HG03575 (cell line): ENCODE data around the gene WBP2NL.

Experiments used
- ATAC-seq: cut with Tn5 transposase; IDR thresholded peaks from one replicate; pipeline ENCODE4 v1.9.1; 2021; ENCODE audit not compliant: unreplicated experiment, insufficient number of reproducible peaks, low FRiP score; ENCODE audit errors: extremely low read depth

Gene WBP2NL

DNA sequence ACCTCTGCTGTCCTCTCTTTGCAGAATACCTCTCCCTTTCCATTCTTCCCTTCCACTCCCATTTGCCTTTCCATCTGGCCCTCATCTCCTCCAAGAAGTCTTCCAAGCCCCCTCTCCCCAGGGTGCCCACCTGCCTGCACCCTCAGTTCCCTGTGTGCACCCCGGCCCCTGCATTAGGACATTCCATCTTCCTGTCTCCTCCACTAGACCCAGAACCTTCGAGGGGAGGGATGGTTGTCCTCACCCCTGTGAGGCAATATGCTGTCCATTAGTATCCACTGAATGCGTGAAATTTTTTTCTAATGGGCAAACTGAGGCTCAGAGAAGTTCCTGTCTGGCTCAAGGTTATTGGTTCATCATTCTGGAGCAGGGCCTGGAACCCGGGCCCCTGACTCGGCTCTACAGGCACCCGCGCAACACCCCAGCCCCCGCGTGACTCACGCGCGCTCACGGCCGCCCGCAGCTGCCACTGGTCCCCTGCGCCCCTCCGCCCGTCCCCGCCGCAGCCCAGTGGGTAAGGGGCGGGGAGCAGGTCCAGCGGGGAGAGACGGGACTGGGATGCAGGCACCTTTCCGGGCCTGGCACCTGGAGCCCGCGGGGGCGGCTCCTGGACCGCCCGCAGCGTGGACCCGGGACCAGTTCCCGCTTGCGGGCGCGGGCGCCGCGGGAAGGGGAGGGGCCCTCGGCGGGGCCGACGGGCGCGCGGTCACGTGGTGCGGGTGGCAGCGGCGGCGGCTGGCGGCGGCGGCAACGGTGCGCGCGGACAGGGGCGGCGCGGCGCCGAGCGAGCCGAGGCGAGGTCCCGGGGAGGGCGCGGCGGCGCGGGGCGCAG lies 22.3 kb upstream of the WBP2NL start:
- no peak for ATAC-seq

DNA sequence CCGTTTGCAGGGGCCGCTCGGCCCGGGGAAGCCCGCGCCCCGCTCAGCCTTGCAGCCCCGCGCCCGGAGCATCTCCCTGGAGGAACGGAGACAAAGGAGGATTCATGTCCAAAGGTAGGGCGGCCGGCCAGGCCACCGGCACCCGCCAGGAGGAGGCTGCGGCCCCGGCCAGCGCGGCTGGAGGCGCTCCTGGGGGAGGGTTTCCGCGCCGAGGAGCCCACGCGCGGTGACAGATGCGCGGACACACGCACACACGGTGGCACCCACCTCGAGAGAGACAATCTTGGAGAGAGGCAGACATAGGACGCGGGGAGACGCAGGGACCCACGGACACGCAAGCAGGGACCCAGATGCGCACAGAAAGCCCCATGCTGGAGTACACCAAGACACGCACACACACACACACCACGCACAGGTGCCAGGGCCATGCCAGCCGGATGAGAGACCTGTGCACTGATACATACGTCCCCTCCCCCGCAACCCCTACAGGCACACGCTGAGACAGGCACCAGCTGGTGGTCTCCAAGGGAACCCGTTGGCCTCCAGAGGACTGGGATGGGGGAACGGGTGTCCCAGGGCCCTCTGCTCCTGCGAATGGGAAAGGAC lies 21.5 kb upstream of the WBP2NL start:
- no peak for ATAC-seq

DNA sequence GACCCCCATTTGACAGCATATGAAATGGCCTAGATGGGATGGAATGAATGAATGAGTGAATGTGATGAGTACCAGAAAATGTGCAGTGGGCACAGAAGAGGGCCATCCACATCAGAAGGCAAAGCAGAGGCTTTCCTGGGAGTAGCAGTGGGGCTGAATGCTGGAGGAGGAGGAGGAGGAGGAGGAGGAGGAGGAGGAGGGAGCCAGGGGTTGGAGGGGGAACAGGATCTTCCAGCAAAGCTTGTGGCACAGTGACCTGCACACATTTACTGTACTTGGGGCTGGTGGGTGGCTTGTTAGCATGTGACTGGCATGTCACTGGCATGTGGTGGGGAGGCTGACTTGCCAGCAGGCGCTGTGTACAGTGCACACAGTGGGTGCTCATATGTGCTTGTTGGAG lies 19.9 kb upstream of the WBP2NL start:
- ATAC-seq, result no peak

DNA sequence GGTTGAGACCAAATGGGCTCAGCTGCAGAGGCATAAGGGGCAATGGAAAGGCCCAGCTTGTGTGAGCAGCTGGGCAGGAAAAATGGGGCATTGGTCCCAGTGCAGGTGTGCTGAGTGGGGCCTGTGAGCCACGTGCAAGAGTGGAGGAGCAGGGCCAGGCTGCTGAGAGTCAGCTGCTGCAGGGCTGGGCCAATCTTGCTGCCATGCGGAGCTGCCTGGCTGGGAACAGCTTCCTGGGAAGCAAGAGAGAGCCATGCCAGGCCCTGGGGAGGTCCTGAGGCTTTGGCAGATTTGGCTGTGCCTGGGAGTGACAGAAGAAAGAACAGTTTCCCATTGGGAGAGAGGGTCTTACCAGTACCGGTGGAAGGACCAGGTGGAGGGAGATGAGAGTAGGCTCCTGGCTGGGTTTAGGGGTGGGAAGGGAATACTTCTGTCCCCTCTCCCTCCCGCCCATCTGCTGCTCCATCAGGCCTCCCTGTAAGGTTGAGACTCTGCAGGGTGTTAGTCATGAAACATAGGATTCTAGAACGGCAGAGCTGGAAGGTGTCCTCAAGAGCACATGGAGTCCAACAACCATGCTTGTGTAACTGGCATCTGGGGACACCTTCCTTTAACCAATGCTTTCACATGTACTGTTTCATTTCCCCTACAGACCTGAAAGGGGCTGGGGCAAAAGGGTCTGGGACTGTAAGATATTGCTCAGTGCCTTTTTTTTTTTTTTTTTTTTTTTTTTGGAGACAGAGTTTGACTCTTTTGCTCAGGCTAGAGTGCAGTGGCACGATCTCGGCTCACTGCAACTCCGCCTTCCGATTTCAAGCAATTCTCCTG lies 19.0 kb upstream of the WBP2NL start:
- no peak for ATAC-seq

DNA sequence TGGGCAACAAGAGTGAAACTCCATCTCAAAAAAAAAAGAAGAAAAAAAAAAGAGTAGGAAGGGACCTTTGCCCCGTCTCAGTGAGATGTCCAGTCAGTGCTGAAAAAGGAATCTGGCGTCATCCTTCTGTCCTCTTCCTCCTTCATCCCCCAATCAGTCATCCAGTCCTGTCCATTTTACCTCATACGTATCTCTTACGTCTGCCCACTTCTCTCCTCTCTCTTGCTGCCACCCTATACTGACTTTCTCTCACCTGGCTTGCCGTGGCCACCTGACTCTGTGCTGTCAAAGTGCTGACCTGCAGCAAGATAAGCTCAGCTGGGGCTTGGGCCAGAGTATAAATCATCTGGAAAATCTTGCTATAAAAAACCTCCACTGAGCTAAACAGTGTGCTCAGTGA lies 15.7 kb upstream of the WBP2NL start:
- ATAC-seq, result no peak

DNA sequence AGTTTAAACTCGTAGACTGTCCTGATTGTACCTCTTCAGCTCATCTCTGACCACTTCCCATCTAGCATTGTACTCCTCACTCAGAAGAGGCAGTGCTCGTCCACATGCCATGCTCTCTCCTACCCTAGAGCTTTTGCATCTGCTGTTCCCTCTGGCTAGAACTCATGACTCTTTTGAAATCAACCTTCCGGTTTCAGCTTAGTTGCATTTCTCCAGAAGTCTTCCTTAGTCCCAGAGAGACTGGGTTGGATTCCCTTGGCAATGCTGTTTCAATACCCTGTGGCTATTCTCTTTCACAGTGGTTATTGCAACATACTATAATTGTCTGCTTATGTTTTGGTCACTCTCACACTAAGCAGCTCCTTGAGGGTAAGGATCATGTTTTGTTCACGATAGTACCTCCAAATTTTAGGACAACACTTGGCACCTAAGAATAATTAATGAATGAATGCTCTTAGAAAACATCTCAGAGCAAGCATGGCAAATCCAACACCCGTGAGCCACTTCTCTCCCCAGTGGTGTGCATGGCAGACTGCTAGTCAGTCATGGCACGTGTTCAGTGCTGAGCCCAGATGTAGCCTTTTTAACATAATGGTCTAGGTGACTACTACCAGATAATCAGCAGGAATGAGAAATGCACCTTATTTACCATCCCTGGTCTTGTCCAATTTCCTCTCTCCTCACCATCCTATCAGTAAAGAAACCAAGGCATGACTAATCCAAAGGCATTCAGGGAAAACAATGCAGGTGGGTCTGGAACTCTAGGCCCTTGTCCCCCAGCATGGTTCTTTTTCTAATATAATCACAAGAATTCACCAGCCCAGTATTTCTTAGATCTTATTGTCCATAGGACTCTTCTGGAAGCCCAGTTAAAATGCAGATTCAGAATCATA lies 14.8 kb upstream of the WBP2NL start:
- no peak for ATAC-seq

DNA sequence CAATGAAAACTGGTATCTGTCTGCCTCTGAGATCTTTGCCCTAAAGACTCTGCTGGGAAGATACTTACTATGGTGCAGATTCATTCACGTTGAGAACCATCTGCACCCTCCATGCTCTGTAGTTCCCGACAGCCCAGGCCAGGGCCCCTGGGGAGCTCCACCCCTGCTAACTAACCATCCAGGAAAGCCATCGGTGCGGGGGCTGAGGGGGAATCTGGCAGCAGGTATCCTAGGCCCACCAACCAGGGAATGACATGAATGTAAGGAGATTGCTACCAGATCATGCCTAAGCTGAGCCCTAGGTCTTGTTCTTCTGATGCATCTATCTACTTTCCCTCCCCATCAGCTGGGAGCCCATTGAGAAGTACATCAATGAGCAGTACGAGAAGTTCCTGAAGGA lies 11.3 kb upstream of the WBP2NL start:
- ATAC-seq, result no peak

DNA sequence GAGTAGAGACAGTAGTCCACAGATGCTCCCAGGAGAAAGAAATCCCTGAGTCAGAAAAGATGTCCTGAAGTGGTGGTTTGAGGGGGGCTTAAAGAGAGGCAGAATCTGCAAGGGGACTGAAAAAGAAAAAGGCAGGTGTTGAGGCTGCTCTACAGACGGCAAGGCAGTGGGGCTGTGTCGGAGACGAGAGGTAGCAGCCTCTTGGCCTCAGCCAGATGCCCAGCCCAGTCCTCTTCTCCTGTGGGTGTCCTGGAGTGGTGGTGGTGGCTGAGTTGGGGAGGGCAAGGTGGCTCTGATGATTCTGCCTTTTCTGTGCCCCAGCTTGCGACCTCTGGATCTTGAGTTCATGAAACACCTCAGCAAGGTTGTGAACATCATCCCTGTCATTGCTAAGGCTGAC lies 9.3 kb upstream of the WBP2NL start:
- no peak for ATAC-seq

DNA sequence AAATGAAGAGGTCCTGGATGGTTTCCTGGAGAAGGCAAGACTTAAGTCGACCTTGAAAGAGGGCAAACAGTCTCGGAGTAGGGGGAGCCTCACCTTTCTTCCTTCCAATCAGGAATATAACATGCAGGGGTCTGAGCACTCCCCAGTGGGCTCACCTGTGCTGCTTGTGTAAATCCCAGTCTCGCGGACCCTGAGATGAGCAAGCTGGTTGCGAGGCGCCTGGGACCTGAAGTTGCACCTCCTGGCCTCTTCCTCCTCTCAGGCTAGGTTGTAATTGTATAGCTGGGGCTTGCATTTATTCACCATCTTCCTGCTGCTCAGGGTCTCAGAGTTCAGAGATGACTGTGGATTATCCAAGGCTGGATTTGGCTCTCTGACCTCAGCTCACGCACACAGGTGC lies 7.5 kb upstream of the WBP2NL start:
- ATAC-seq, result no peak

DNA sequence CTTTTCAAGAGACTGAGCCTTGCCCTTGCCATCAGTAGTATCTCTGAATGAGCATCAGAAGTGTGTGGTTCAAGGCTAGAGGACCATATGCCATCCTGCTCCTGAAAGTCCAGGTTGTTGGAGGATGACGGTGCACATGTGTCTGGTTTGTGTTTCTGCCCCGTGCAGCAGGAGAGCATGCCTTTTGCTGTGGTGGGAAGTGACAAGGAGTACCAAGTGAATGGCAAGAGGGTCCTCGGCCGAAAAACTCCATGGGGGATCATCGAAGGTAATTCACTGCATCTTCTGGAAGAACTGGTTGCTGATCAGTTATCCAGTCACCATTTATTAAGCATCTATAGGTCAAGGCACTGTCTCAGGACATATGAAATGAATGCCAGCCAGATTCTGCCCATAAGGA lies 6.1 kb upstream of the WBP2NL start:
- no peak for ATAC-seq

DNA sequence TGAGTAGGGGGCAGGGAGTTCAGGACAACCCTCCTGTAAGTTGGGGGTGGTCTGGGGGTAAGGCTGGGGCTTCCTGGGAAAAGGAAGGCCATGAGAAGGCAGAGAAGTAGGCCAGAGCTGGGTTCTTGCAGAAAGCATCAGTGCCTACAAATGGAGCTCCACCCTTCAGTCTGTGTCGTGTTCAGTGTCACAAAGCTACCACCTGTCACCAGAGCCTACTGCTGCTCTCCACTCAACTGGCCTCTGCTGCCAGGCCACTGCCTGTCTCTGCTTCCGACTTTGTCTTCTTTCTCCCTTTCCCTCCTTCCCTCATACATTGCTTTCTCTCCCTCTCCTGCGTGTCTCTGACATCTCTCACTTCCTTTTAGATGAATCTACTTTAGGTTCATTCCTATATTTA lies 3.4 kb upstream of the WBP2NL start:
- ATAC-seq, result no peak

DNA sequence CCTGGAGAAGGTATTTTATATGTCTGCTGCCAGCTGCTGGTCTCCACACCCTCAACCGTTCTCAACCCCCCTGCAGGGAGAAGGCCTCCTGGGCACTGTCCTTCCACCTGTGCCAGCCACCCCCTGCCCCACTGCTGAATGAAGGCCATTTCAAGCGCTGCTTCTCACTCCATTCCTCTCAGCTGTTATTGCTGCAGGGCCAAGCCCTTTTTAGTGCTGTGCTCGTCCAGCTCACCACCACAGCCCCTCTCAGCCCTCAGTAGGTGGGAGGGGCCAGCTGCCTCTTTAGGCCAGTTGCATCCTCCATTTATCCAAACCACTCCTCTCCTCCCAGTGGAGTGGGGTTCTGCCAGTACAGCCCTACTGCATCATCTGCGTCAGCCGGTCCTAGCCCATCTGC lies 1.8 kb upstream of the WBP2NL start:
- no peak for ATAC-seq

DNA sequence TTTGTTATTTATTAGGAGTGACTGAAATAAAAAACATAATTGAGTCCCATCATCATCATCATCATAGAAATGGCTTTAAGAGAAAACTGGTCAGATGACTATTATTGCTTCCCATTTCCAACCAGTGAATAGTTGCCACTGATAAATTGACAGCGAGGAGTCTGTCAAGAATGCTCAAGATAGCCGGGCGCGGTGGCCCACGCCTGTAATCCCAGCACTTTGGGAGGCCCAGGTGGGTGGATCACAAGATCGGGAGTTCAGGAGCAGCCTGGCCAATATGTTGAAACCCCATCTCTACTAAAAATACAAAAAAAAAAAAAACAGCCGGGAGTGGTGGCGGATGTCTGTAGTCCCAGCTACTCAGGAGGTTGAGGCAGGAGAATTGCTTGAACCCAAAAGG lies 1.9 kb downstream of the WBP2NL start:
- ATAC-seq, result no peak

DNA sequence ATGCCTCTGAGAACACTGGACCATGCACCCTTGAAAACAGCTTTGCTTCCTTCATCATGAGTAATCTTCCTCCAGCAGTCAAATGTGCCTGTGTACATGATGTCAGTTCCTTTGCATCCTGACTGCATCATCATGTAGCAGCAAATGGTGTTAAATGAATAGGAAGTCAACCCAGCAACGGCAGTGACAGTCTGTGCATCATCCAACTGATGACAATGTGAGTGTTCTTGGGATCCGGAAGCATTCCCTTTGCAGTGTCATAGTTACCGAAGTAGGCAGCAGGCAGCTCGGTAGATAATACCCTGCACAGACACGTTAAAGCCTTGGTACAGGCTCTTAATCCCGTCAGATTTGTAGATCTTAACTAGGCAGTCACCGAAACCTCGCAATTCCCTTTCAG lies 2.5 kb downstream of the WBP2NL start:
- no peak for ATAC-seq

DNA sequence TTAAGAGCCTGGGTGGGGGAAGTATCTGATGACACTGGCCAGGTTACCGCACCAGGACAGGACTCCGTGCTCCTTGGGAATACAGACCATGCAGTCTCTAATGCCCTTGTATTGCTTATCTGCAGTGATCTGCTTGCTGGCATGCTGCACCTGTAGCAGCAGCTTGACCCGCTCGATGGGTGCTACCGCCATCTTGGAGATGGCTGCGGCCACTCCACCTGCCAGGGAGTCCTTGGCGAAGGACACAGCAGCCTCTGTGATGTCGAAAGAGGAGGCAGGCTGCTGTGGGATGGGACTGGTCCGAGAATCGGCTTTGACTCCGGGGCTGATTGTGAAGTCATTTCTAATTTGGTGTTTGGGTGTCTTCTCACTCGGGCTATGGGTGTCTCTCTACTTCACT lies 3.1 kb downstream of the WBP2NL start:
- no peak for ATAC-seq

DNA sequence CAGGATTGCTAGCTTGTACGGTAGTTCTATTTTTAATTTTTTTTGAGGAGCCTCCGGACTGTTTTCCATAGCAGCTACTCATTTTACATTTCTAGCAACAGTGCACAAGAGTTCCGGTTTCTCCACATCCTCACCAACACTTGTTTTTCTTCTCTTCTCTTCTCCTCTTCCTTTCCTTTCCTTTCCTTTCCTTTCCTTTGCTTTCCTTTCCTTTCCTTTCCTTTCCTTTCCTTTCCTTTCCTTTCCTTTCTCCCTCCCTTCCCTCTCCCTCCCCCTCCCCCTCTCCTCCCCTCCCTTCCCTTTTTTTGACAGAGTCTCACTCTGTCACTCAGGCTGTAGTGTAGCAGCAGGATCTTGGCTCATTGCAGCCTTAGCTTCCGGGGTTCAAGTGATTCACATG lies 9.3 kb downstream of the WBP2NL start:
- ATAC-seq, result no peak

DNA sequence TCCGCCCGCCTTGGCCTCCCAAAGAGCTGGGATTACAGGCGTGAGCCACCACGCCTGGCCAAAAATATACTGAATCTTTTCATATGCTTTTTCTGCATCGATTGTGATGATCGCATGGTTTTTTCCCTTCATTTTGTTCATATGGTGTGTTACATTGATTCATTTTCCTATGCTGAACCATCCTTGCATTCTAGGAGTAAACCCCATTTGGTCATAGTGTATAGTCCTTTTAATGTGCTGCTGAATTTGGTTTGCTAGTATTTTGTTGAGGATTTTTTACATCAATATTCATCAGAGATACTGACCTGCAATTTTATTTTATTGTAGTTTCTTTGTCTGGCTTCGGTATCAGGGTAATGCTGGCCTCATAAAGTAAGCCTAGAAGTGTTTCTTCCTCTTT lies 12.2 kb downstream of the WBP2NL start:
- no peak for ATAC-seq

DNA sequence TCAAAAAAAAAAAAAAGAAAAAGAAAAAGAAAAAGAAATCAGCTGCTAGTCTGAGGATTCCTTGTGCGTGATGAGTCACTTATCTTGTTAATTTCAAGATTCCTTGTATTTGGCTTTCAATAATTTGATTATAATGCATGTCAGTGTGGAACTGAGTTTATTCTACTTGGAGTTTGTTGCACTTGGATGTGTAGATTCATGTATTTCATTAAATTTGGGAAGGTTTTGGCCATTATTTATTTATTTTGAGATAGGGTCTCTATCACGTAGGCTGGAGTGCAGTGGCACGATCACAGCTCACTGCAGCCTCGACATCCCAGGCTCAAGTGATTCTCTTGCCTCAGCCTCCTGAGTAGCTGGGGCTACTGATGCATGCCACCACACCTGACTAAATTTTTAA lies 14.8 kb downstream of the WBP2NL start:
- no peak for ATAC-seq

DNA sequence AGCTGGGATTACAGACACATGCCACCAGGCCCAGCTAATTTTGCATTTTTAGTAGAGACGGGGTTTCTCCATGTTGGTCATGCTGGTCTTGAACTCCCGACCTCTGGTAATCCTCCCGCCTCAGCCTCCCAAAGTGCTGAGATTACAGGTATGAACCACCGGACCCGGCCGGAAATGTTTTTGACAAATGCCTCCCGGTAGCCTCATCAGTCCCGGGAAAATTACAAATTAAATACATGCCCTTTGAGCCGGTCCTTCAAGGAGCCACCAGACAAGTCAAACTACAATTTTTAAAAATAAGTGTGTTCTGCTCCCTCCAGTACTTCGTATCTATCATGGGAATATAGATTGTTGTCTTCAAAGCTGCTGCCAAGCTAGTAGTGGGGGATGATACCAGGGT lies 17.5 kb downstream of the WBP2NL start:
- ATAC-seq, result no peak
